NCI-H2029 treated with DMSO at 0.1 percent for 48 hours (cell line): Measurements from ENCODE around the gene YIF1B.

Experiments
- DNase-seq: peaks from one replicate; lab custom pipeline; 2025; lab: John Stamatoyannopoulos, UW

The YIF1B gene

GRCh38 chr19:38335949-38336637, 20.3 kb upstream of the YIF1B start:
- DNase-seq: peak; percentile 91

- DNase-seq: no peak
Measured at GRCh38 chr19:38333245-38333644, 17.5 kb upstream of the YIF1B start.

GRCh38 chr19:38331728-38332127, 16.0 kb upstream of the YIF1B start:
- DNase-seq: no peak

GRCh38 chr19:38329651-38330050, 13.9 kb upstream of the YIF1B start:
- no peak for DNase-seq

- DNase-seq: no peak
Measured at GRCh38 chr19:38326591-38326990, 10.8 kb upstream of the YIF1B start.

- no peak for DNase-seq
Measured at GRCh38 chr19:38324431-38324830, 8.7 kb upstream of the YIF1B start.

- no peak for DNase-seq
Measured at GRCh38 chr19:38323291-38323690, 7.5 kb upstream of the YIF1B start.

- DNase-seq: no peak
Measured at GRCh38 chr19:38321646-38322196, 6.0 kb upstream of the YIF1B start.

- no peak for DNase-seq
Measured at GRCh38 chr19:38320969-38321339, 5.2 kb upstream of the YIF1B start.

- DNase-seq: no peak
Measured at GRCh38 chr19:38319421-38320258, 3.9 kb upstream of the YIF1B start, which contains the start of gene KCNK6. Gene KCNK6, plus strand, starts transcription at chr19:38319845. Its CDS starts 106 bp downstream, at chr19:38319951.

- no peak for DNase-seq
Measured at GRCh38 chr19:38318660-38319059, 2.9 kb upstream of the YIF1B start.

- DNase-seq: no peak
Measured at GRCh38 chr19:38317104-38317612, 1.4 kb upstream of the YIF1B start.

- no peak for DNase-seq
Measured at GRCh38 chr19:38316477-38317067, 825 bp upstream of the YIF1B start.

GRCh38 chr19:38310986-38311385, 4.8 kb downstream of the YIF1B start:
- no peak for DNase-seq

- no peak for DNase-seq
Measured at GRCh38 chr19:38310279-38310670, 5.5 kb downstream of the YIF1B start.

- DNase-seq: no peak
Measured at GRCh38 chr19:38309615-38310278, 6.0 kb downstream of the YIF1B start.

GRCh38 chr19:38308926-38309614, 6.7 kb downstream of the YIF1B start:
- DNase-seq: no peak

- DNase-seq: no peak
Measured at GRCh38 chr19:38308006-38308766, 7.6 kb downstream of the YIF1B start.

GRCh38 chr19:38307597-38307996, 8.2 kb downstream of the YIF1B start:
- DNase-seq: no peak

- no peak for DNase-seq
Measured at GRCh38 chr19:38307076-38307475, 8.7 kb downstream of the YIF1B start.

- DNase-seq: no peak
Measured at GRCh38 chr19:38306236-38306635, 9.5 kb downstream of the YIF1B start.
